HL-60 (cell line): ENCODE results near the gene CFAP141.

Source experiments
- GABPA ChIP-seq: IDR thresholded peaks from 2 replicates; pipeline ENCODE4 v1.6.1; 2012; ENCODE audit warnings: low read depth
- POLR2AphosphoS5 ChIP-seq: IDR thresholded peaks from 2 replicates; pipeline ENCODE4 v1.6.1; 2012; ENCODE audit warnings: low read depth
- TF ChIP-seq, protein P1 (sequence below): IDR thresholded peaks from one replicate; pipeline ENCODE4 v1.5.1; 2011; ENCODE audit warnings: low read length, control low read depth, inconsistent platforms; ENCODE audit not compliant: insufficient read depth
- TF ChIP-seq, protein P2 (sequence below): IDR thresholded peaks from 2 replicates; pipeline ENCODE4 v1.6.1; 2012; ENCODE audit warnings: low read depth; ENCODE audit not compliant: insufficient replicate concordance

DNA sequence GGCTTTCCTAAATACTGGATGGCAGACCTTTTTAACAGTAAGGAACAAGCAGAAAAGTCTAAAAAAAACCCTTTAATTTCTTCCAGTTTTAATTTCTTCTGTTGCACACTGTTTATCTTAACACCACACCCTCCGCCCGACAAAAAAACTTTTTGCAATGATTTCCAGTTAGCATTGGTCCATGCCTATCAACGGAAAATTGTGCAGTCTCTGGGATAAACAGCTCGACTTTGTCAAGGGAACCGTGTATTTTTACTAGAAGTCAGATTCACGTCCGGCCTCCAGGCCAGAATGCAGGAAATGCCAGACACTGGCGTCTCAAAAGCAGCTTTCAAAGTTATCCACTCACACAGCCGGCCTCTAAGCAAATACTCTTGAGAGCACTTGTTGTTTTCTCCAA, 50.9 kb downstream of the CFAP141 start:
- TF ChIP-seq, protein P1, sequence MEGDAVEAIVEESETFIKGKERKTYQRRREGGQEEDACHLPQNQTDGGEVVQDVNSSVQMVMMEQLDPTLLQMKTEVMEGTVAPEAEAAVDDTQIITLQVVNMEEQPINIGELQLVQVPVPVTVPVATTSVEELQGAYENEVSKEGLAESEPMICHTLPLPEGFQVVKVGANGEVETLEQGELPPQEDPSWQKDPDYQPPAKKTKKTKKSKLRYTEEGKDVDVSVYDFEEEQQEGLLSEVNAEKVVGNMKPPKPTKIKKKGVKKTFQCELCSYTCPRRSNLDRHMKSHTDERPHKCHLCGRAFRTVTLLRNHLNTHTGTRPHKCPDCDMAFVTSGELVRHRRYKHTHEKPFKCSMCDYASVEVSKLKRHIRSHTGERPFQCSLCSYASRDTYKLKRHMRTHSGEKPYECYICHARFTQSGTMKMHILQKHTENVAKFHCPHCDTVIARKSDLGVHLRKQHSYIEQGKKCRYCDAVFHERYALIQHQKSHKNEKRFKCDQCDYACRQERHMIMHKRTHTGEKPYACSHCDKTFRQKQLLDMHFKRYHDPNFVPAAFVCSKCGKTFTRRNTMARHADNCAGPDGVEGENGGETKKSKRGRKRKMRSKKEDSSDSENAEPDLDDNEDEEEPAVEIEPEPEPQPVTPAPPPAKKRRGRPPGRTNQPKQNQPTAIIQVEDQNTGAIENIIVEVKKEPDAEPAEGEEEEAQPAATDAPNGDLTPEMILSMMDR: no peak
- TF ChIP-seq, protein P2, sequence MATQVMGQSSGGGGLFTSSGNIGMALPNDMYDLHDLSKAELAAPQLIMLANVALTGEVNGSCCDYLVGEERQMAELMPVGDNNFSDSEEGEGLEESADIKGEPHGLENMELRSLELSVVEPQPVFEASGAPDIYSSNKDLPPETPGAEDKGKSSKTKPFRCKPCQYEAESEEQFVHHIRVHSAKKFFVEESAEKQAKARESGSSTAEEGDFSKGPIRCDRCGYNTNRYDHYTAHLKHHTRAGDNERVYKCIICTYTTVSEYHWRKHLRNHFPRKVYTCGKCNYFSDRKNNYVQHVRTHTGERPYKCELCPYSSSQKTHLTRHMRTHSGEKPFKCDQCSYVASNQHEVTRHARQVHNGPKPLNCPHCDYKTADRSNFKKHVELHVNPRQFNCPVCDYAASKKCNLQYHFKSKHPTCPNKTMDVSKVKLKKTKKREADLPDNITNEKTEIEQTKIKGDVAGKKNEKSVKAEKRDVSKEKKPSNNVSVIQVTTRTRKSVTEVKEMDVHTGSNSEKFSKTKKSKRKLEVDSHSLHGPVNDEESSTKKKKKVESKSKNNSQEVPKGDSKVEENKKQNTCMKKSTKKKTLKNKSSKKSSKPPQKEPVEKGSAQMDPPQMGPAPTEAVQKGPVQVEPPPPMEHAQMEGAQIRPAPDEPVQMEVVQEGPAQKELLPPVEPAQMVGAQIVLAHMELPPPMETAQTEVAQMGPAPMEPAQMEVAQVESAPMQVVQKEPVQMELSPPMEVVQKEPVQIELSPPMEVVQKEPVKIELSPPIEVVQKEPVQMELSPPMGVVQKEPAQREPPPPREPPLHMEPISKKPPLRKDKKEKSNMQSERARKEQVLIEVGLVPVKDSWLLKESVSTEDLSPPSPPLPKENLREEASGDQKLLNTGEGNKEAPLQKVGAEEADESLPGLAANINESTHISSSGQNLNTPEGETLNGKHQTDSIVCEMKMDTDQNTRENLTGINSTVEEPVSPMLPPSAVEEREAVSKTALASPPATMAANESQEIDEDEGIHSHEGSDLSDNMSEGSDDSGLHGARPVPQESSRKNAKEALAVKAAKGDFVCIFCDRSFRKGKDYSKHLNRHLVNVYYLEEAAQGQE: no peak
- TF ChIP-seq POLR2AphosphoS5: no peak
- TF ChIP-seq GABPA: no peak
